Measurements from ENCODE around the gene NEK2.
"Not testable (repeated sequence)": the region's sequence is repeated elsewhere in the genome, so short reads cannot be mapped to it uniquely, and the experiment has no call there.

The NEK2 gene

DNA sequence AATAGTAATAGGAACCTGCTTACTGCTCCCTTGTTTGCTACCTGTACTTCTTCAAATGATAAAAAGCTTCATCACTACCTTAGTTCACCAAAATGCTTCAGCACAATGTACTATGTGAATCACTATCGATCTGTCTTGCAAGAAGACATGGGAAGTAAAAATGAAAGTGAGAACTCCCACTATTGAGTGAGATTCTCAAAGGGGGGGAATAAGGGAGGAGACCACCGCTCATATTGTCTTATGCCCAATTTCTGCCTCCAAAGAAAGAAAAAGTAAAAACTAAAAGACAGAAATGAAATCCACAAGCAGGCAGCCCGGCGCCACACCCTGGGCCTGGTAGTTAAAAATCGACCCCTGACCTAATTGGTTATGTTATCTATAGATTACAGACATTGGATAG, 18.5 kb upstream of the NEK2 start:
- not testable (repeated sequence) for DNase-seq

GRCh38 chr1:211688421-211688820, 13.0 kb upstream of the NEK2 start:
- no peak for DNase-seq

- DNase-seq = no peak
Observed at GRCh38 chr1:211687462-211688215, 12.2 kb upstream of the NEK2 start.

DNA sequence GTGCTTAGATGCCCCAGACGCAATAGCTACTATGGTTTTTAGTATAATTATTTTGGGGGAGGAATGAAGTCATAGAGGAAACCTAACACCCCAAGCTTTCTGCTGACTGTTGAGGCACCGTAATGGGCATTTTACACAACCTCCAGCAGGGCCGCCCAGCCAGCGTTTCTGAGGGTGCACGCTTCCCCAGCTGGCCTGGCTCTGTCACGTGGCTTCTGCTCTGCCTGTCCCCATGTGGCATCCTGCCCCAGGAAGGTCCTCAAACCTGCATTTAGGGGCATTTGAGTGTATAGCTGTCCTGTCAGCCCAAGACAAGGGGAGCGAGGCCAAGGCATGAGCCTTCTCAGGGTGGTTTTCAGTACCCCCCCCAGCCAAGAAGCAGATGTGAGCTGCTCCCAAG, 10.4 kb upstream of the NEK2 start:
- no peak for DNase-seq

DNA sequence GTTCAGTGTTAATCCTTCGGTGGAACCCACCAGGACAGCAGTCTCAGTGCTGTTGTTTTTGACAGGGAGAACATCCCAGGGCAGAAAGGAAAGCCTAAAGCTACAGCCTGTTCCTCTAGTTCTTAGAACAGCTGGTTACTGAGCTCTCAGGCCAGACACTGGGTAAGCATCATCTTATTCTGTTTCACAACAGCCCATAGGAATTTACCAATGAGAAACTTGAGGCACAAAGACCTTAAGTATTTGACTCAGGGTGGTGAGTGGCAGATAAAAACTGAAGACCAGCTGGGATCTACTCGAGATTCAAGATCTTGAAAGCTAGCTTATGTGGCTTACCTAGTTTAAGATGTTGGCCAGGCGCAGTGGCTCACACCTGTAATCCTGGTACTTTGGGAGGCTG, 9.4 kb upstream of the NEK2 start:
- no peak for DNase-seq

GRCh38 chr1:211684331-211684730, 8.9 kb upstream of the NEK2 start:
- no peak for DNase-seq

DNA sequence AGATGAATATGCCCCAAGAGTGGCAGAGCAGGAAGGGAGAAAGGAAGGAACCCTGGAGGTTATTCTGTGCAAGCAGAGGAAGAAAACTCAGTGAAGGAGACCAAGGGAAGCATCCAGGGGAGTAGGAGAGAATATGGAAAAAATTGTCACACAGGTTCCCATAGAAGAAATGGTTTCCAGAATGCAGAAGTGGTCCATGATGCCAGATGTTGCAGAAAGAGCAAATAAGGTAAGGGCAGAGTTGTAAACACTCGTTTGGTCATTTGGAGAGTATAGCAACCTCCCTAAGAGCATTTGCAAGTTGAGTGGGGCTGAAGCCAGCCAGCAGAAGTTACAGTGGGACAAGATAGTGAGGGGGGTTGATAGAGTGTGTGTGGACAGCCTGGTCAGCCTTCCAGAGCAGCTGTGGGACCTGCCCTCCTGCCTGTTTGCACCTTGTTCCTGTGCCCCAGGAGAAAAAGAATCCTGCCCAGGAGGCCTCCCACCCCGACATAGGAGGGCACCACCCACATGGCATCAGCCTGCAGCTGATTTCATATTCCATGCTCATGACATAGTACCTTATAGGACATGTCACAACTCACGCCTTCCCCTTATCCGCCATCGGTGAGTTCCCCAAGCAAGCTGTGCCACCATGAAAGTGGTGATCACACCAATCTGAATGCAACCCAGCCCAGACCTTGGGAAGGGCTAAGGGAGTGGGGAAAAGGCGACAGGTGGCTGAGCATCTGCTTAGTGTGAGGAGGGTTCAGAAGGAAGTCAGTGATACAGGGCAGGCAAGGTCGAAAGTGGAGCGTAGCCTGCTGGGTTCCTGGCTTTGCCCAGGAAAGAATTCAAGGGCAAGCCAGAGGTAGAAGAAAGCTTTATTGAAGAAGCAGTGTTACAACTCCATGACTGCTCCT, 8.2 kb upstream of the NEK2 start:
- no peak for DNase-seq

DNA sequence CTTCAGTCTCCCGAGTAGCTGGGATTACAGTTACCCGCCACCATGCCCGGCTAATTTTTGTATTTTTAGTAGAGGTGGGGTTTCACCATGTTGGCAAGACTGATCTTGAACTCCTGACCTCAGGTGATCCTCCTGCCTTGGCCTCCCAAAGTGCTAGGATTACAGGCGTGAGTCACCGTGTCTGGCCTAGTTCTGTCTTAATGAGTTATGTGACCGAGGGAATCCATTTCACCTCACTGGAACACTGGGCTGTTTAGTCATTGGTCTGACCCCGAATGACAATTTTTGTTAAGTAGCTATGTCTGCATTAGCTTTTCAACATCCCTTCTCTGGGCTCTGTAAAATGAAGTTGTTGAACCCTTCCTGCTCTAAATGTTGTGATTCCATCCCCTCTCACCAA, 6.8 kb upstream of the NEK2 start:
- not testable (repeated sequence) for DNase-seq

DNA sequence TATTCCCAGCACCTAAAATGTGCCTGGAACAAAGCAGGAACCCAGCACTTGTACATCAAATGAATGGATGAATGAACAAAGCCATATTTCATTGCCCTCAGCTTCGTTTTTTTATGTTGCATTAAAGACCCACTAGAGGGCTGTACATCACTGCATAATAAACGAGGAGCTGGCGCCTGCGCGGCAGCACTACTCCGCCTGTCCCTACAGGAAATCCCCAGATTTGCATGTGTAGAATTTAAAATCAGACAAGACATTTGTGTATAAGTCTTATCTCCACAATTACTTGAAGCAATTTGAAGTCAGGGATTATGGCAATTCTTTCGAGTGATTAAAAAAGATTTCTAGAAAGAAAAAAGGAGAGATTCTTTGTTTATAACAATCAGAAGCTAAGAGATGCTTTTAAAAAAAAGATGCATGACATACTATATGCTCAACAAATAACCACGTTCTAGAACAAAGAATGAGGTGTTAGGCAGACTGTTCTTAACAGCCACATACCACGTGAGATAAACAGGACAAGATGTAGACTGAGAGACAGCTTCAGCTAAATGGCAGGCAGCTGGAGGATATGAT, 5.4 kb upstream of the NEK2 start:
- peak; percentile 98 for DNase-seq

GRCh38 chr1:211677659-211678058, 2.2 kb upstream of the NEK2 start:
- no peak for DNase-seq

DNA sequence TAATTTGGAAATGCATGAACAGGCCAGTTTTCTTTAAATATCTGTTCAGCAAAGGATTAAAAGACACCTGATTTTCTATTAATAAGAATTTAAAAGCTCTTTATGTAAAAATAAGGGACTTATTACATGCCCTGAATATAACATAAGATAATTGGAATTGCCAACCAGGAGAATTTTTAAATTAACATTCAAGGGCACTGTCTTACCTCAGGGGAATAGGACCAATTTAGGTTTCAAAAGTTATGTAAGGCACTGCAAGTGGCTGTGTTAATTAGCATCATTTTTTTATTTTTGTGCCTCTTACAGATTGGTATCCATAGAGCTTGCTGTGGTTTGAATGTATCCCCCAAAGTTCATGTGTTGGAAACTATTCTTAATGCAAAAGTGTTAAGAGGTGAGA, 1.3 kb upstream of the NEK2 start:
- no peak for DNase-seq

GRCh38 chr1:211676106-211676583, 724 bp upstream of the NEK2 start:
- no peak for DNase-seq

- DNase-seq = no peak
Observed at GRCh38 chr1:211667065-211667617, 8.3 kb downstream of the NEK2 start.

DNA sequence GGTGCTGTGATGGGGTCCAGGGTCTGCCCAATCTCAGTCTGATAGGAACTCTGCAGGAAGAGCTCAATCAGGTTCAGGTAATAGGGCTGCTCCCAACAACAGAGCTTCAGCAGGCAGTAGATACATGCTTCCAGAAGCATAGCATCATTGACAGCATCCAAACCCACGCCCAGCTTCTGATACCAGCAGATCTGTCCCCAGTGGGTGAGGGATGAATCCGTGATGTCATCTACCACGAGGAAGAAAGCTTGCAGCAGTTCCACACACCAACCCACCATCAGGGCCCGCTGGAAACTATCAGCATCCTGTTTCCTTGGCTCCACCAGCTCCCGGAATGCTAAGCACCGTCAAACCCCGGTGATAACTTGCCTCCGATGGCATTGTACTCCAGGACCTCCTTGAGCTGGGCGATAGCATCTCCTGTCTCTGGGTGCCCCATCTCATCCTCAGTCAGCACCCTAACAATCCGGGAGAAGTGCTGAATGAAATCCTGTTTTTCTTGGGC, 14.7 kb downstream of the NEK2 start:
- no peak for DNase-seq

- DNase-seq = no peak
Observed at GRCh38 chr1:211656728-211657127, 18.7 kb downstream of the NEK2 start.

DNA sequence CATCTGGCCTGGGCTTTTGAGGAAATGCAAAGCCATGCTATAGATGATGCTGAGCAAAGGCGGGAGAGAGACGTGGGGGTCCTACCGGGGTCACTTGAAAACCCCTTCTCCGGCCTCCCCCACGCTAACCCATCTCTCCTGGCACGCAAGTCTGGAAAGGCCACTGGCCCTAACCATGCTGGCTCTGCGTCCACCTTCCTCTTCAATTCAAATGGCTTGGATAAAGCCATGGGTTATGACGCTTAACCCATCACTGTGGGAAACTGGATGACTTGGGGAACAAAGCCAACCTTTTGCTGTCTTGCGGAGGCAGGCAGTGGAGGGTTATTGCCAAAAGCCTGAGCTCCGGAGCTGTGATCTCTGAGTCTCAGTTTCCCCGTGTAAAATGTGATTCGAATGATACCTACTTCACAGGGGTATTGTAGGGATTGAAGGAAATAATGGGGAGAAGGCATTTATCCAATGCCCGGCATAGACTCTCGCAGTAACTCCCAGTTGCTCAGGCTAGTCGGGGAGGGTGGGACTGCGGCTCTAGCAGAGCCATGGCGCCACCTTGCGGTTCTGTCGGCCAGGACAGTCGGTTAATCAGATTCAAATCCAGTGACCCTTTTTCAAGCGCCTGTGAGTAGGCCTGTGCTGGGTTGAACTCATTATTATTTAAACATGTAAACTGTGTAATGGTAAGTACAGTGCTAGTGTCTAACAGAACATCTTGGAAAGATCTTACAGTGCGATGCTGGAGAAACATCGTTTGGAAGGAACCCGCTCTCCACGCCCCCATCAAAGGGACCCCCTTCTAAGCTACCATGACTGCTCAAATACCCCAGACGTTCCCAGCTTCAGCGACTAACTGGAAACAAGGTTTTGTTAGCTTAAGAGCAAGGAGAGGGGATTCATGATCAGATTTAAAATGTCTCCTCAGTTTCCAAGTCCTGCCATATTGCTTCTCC, 20.3 kb downstream of the NEK2 start:
- DNase-seq = peak; percentile 94

- DNase-seq = no peak
Observed at GRCh38 chr1:211653959-211654496, 21.4 kb downstream of the NEK2 start.

DNA sequence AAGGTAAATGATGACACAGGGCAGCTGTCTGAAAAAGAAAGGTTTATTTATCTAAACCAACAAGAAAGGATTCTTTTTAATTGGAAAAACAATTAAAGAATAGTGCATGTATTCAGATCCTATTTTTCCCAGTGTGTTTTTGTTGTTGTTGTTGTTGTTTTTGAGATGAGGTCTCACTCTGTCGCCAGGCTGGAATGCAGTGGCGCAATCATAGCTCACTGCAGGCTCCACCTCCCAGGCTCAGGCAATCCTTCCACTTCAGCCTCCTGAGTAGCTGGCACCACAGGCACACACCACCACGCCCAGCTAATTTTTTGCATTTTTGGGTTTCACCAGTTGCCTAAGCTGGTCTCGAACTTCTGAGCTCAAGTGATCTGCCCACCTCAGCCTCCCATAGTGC, 22.1 kb downstream of the NEK2 start:
- no peak for DNase-seq

GRCh38 chr1:211652371-211652770, 23.1 kb downstream of the NEK2 start:
- no peak for DNase-seq

DNA sequence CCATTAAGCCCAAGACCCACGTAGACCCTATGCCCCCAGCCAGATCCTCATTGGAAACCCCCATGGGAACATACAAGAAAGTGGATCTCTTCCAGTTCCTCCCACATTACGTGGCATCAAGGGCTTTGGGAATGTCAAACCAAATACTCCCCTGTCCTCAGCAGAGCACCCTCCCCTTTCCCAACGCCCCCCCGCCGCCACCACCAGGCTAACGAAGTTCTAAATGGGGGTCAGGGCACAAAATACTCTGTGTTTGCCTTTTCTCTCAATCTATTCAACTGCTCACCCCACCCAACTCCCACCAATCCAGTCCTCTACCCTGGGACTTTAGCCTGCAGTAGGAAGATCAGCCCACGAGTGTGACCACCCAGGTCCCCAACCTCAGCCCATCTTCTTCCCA, 24.5 kb downstream of the NEK2 start:
- DNase-seq = no peak
